Suppressor macrophage treated with lipopolysaccharide for 1 hour (primary cell): Measurements from ENCODE around the gene HNRNPA1L2.
"Not testable (repeated sequence)": the region's sequence is repeated elsewhere in the genome, so short reads cannot be mapped to it uniquely, and the experiment has no call there.

Source experiments
- DNase-seq, 3 donors: peaks; one replicate each; pipeline ENCODE4 v3.0.0-alpha.2; 2020 to 2022

HNRNPA1L2 gene

GRCh38 chr13:52642131-52642530 lies at the start of gene HNRNPA1L2:
Gene HNRNPA1L2 (plus strand): TSS chr13:52642431. CDS start chr13:52642493, 62 bp downstream.
- DNase-seq, result no peak

GRCh38 chr13:52593175-52593574 lies 49.1 kb upstream of the HNRNPA1L2 start:
- not testable (repeated sequence) for DNase-seq

- not testable (repeated sequence) for DNase-seq
Measured at GRCh38 chr13:52593812-52594211, 48.4 kb upstream of the HNRNPA1L2 start.

GRCh38 chr13:52594295-52594694 lies 47.9 kb upstream of the HNRNPA1L2 start:
- not testable (repeated sequence) for DNase-seq

- DNase-seq, result no peak
Measured at GRCh38 chr13:52597676-52598075, 44.6 kb upstream of the HNRNPA1L2 start.

GRCh38 chr13:52599037-52599847 lies 43.0 kb upstream of the HNRNPA1L2 start:
- no peak for DNase-seq

GRCh38 chr13:52599848-52600603 lies 42.2 kb upstream of the HNRNPA1L2 start:
- DNase-seq, result peak in 1 of 3 donors; percentile 54

GRCh38 chr13:52600666-52601065 lies 41.6 kb upstream of the HNRNPA1L2 start:
- no peak for DNase-seq

- DNase-seq, result not testable (repeated sequence)
Measured at GRCh38 chr13:52603316-52603715, 38.9 kb upstream of the HNRNPA1L2 start.

GRCh38 chr13:52606126-52606525 lies 36.1 kb upstream of the HNRNPA1L2 start:
- DNase-seq, result not testable (repeated sequence)

- not testable (repeated sequence) for DNase-seq
Measured at GRCh38 chr13:52606795-52607194, 35.4 kb upstream of the HNRNPA1L2 start.

GRCh38 chr13:52608184-52608583 lies 34.0 kb upstream of the HNRNPA1L2 start:
- DNase-seq, result not testable (repeated sequence)

- DNase-seq, result peak; percentile 48 to 57 (median 54)
Measured at GRCh38 chr13:52609013-52609606, 33.1 kb upstream of the HNRNPA1L2 start.

- DNase-seq, result not testable (repeated sequence)
Measured at GRCh38 chr13:52610158-52610557, 32.1 kb upstream of the HNRNPA1L2 start.

GRCh38 chr13:52615134-52615801 lies 27.0 kb upstream of the HNRNPA1L2 start:
- no peak for DNase-seq

- DNase-seq, result peak in 1 of 3 donors; percentile 13
Measured at GRCh38 chr13:52615812-52616211, 26.4 kb upstream of the HNRNPA1L2 start.

- DNase-seq, result peak; percentile 62 to 76 (median 63)
Measured at GRCh38 chr13:52617070-52618060, 24.9 kb upstream of the HNRNPA1L2 start.

GRCh38 chr13:52631083-52631690 lies 11.0 kb upstream of the HNRNPA1L2 start:
- DNase-seq, result not testable (repeated sequence)

- peak; percentile 16 to 25 (median 25) for DNase-seq
Measured at GRCh38 chr13:52638666-52639328, 3.4 kb upstream of the HNRNPA1L2 start.

GRCh38 chr13:52644108-52644507 lies 1.9 kb downstream of the HNRNPA1L2 start:
- no peak for DNase-seq
